Endodermal cell (in vitro differentiated cells): Measurements from ENCODE around the gene SH3D19. TPM values are rescaled to one million over a fixed set of nuclear protein-coding genes. Genes with fewer than 3 reads are reported as not detected.
"Not testable (repeated sequence)": the region's sequence is repeated elsewhere in the genome, so short reads cannot be mapped to it uniquely, and the experiment has no call there.

Experiments
- DNase-seq: peaks from one replicate; pipeline ENCODE4 v3.0.0-alpha.2; 2017
- H3K27ac ChIP-seq: 2 replicates; pipeline ENCODE4 v1.5.1; 2013; ENCODE audit warnings: mild to moderate bottlenecking, low read depth, low read length, moderate library complexity
- H3K27me3 ChIP-seq: 2 replicates; pipeline ENCODE4 v1.6.1; 2013; ENCODE audit warnings: mild to moderate bottlenecking, low read length, moderate library complexity; ENCODE audit not compliant: insufficient read depth, control insufficient read depth, poor library complexity, severe bottlenecking
- H3K36me3 ChIP-seq: 2 replicates; pipeline ENCODE4 v1.7.0; 2013; ENCODE audit warnings: mild to moderate bottlenecking, low read length, moderate library complexity; ENCODE audit not compliant: control insufficient read depth, insufficient read depth
- H3K4me1 ChIP-seq: one replicate; pipeline ENCODE4 v1.7.0; 2013; ENCODE audit warnings: low read length; ENCODE audit not compliant: control insufficient read depth, insufficient read depth
- H3K4me3 ChIP-seq: 2 replicates; pipeline ENCODE4 v1.5.1; 2013; ENCODE audit warnings: mild to moderate bottlenecking, low read length, moderate library complexity
- H3K9ac ChIP-seq: 2 replicates; pipeline ENCODE4 v1.6.1; 2013; ENCODE audit warnings: mild to moderate bottlenecking, low read length, moderate library complexity; ENCODE audit not compliant: poor library complexity, severe bottlenecking; ENCODE audit errors: extremely low read depth
- H3K9me3 ChIP-seq: 2 replicates; pipeline ENCODE4 v1.6.1; 2013; ENCODE audit warnings: mild to moderate bottlenecking, low read length, moderate library complexity; ENCODE audit not compliant: control insufficient read depth
- H3K27ac Mint-ChIP-seq: 2 replicates; pipeline ENCODE4 v1.8.0; 2020; ENCODE audit warnings: mixed read lengths
- H3K27me3 Mint-ChIP-seq: 2 replicates; pipeline ENCODE4 v1.8.0; 2021; ENCODE audit warnings: mild to moderate bottlenecking, mixed read lengths; ENCODE audit not compliant: insufficient read depth
- H3K36me3 Mint-ChIP-seq: 2 replicates; pipeline ENCODE4 v1.8.0; 2020; ENCODE audit warnings: low read depth, mixed read lengths
- H3K4me1 Mint-ChIP-seq: 2 replicates; pipeline ENCODE4 v1.8.0; 2020; ENCODE audit warnings: mixed read lengths
- H3K4me3 Mint-ChIP-seq: 2 replicates; pipeline ENCODE4 v1.8.0; 2020; ENCODE audit warnings: mild to moderate bottlenecking, moderate library complexity, mixed read lengths
- H3K9me3 Mint-ChIP-seq: 2 replicates; pipeline ENCODE4 v1.8.0; 2020; ENCODE audit warnings: mild to moderate bottlenecking, mixed read lengths
- WGBS, 2 experiments: methylation state at CpG; one replicate each; pipeline versions ENCODE4 v1.1.5 to v1.1.7; 2013; ENCODE audit warnings: missing lambda C conversion rate in 2 of 2, mixed read lengths in 1 of 2; ENCODE audit not compliant: insufficient coverage in 1 of 2, insufficient read length in 1 of 2; 5-methylcytosine and 5-hydroxymethylcytosine counted together
- total RNA-seq, 2 donors: library from RNA; stranded (reverse); fragmentation: NEBNext Ultra II Directional in 1 of 2; extraction: Animal tissue kit (Norgen Biotek cat#: 25700) in 1 of 2; gene quantifications; 2 replicates in 1 of 2; 3 replicates in 1 of 2; pipeline ENCODE4 v1.2.1, GENCODE V29; 2021
- TF ChIP-seq, protein P1 (sequence below): fragments of 200-600 bp; sonication (generic); conservative IDR thresholded peaks from 2 replicates; pipeline ENCODE4 v1.5.0; 2021; ENCODE audit warnings: antibody characterized with exemption, mild to moderate bottlenecking

The SH3D19 gene
- total RNA-seq, 2 donors from 2014 or later = 48.8 to 55.6 TPM

DNA sequence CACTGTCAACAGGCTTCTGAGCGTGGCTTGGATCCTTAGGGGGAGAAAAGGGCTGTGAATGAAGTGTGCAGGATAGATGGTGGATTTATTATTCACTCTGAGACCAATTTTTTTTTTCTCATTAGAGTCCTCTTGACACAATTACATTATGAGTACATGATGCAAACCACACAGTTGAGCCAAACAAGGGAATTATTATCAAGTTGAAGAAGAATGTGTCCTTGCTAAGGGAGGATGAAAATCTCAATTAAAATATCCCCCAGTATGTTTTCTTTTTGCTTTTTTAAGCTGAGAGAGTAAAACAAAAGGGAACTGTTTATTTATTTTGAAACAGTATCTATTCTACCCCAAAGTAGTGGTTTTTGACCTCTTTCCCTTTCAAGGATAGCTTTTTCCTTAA lies 185.6 kb downstream of the SH3D19 start:
- Mint-ChIP-seq H3K27ac (no peak overlapping the region), H3K9me3 (no peaks in the 10 kb centered on the region), H3K36me3 (peaks cover 54% of the 10 kb centered on the region), H3K4me1 (no peaks in the 10 kb centered on the region), H3K4me3 (no peak overlapping the region), H3K27me3 (no peaks in the 10 kb centered on the region)
- TF ChIP-seq, protein P1, sequence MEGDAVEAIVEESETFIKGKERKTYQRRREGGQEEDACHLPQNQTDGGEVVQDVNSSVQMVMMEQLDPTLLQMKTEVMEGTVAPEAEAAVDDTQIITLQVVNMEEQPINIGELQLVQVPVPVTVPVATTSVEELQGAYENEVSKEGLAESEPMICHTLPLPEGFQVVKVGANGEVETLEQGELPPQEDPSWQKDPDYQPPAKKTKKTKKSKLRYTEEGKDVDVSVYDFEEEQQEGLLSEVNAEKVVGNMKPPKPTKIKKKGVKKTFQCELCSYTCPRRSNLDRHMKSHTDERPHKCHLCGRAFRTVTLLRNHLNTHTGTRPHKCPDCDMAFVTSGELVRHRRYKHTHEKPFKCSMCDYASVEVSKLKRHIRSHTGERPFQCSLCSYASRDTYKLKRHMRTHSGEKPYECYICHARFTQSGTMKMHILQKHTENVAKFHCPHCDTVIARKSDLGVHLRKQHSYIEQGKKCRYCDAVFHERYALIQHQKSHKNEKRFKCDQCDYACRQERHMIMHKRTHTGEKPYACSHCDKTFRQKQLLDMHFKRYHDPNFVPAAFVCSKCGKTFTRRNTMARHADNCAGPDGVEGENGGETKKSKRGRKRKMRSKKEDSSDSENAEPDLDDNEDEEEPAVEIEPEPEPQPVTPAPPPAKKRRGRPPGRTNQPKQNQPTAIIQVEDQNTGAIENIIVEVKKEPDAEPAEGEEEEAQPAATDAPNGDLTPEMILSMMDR = no peak
- no peak overlapping the region for H3K4me3 ChIP-seq
- DNase-seq = no peak
- H3K4me1 ChIP-seq = no peaks in the 10 kb centered on the region
- no peak overlapping the region for H3K27ac ChIP-seq
- H3K9me3 ChIP-seq = no peaks in the 10 kb centered on the region
- no peaks in the 10 kb centered on the region for H3K27me3 ChIP-seq
- no peak overlapping the region for H3K9ac ChIP-seq
- H3K36me3 ChIP-seq = peaks cover 42% of the 10 kb centered on the region
- 100% methylated on average over 1 of the region's 1 CpG; no CpG with 5 or more reads in 1 of the 2 experiments for WGBS, 2 experiments

DNA sequence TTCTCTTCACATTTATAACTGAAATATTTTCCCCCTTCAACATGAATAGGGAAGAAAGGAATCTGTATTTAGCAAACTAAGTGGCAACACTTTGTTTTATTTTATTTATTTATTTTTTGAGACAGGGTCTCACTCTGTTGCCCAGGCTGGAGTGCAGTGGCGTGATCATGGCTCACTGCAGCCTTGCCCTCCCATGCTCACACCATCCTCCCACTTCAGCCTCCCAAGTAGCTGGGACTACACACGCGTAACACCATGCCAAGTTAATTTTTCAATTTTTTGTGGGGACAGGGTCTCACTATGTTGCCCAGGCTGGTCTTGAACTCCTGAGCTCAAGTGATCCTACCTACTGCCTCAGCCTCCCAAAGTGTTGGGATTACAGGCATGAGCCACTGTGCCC lies 189.4 kb downstream of the SH3D19 start:
- not testable (repeated sequence) for H3K4me3 ChIP-seq, H3K27me3 Mint-ChIP-seq, H3K9me3 ChIP-seq, H3K27ac ChIP-seq, H3K9me3 Mint-ChIP-seq, H3K4me1 Mint-ChIP-seq, H3K4me1 ChIP-seq, H3K27ac Mint-ChIP-seq, H3K9ac ChIP-seq, DNase-seq, H3K27me3 ChIP-seq, H3K4me3 Mint-ChIP-seq
- 94 to 99% methylated on average over 2 to 3 of the region's 3 CpGs for WGBS, 2 experiments
- H3K36me3 ChIP-seq = peaks cover 28% of the 10 kb centered on the region
- H3K36me3 Mint-ChIP-seq = peaks cover 43% of the 10 kb centered on the region

DNA sequence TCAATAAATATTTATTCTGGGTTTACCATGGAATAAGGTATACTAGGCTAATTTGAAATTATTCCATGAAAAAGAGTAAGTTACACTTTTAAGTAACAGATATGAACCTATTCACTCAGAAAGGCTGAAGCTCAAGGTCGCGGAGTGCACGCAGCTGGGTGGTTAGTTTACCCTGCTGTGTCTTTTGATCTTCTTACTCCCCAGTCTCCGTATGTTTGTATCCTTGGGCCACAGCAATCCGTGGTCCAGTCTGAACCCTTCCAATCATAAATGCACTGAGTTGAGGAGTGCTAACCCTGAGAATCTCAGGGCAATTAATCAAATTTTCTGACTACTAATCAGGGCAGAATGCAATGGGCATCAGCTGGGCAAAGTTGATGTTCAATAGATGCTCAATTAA lies 192.1 kb downstream of the SH3D19 start:
- no peaks in the 10 kb centered on the region for H3K9me3 Mint-ChIP-seq
- H3K4me3 Mint-ChIP-seq = no peak overlapping the region
- H3K9ac ChIP-seq = no peak overlapping the region
- H3K27ac Mint-ChIP-seq = no peak overlapping the region
- peaks cover 44% of the 10 kb centered on the region for H3K36me3 Mint-ChIP-seq
- H3K4me3 ChIP-seq = no peak overlapping the region
- H3K27me3 Mint-ChIP-seq = no peaks in the 10 kb centered on the region
- TF ChIP-seq, protein P1 = no peak
- peaks cover 29% of the 10 kb centered on the region for H3K36me3 ChIP-seq
- H3K9me3 ChIP-seq = no peaks in the 10 kb centered on the region
- 84 to 97% methylated on average over 5 of the region's 5 CpGs for WGBS, 2 experiments
- no peak for DNase-seq
- no peaks in the 10 kb centered on the region for H3K4me1 ChIP-seq
- peaks cover 4% of the 10 kb centered on the region for H3K4me1 Mint-ChIP-seq
- no peak overlapping the region for H3K27ac ChIP-seq
- no peaks in the 10 kb centered on the region for H3K27me3 ChIP-seq

DNA sequence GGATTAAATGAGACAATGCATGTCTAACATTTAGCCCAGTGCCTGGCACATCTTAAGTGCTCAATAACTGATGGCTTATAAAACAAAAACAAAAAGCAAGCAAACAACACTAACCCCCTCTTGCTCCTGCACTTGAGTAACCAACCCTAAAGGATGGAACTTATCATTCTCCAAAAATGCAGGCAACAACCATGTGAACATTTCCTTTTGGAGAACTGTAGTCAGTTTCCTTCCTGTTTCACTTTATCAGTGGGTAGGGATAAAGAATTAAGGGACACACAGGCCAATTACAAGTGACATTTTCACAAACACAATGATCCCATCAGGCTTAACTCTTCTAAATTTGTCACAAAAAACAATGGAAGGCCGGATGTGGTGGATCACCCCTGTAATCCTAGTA lies 195.6 kb downstream of the SH3D19 start:
- Histone ChIP-seq H3K27ac (no peak overlapping the region), H3K4me3 (no peak overlapping the region), H3K9me3 (no peaks in the 10 kb centered on the region), H3K27me3 (no peaks in the 10 kb centered on the region), H3K4me1 (no peaks in the 10 kb centered on the region), H3K36me3 (peaks cover 48% of the 10 kb centered on the region), H3K9ac (no peak overlapping the region)
- DNase-seq = no peak
- Mint-ChIP-seq H3K4me1 (peaks cover 4% of the 10 kb centered on the region), H3K27ac (peak overlapping the region; percentile 35), H3K9me3 (no peaks in the 10 kb centered on the region), H3K4me3 (no peak overlapping the region), H3K27me3 (no peaks in the 10 kb centered on the region), H3K36me3 (peaks cover 53% of the 10 kb centered on the region)
- TF ChIP-seq, protein P1 = no peak
- 86 to 100% methylated on average over 1 of the region's 1 CpG for WGBS, 2 experiments
